GM10847 (cell line): Measurements from ENCODE around the gene ZNF518A.

Experiments used
- POLR2A ChIP-seq: IDR thresholded peaks from 2 replicates; pipeline ENCODE4 v1.6.1; 2011; ENCODE audit not compliant: insufficient read length; ENCODE audit errors: extremely low read depth

ZNF518A gene

DNA sequence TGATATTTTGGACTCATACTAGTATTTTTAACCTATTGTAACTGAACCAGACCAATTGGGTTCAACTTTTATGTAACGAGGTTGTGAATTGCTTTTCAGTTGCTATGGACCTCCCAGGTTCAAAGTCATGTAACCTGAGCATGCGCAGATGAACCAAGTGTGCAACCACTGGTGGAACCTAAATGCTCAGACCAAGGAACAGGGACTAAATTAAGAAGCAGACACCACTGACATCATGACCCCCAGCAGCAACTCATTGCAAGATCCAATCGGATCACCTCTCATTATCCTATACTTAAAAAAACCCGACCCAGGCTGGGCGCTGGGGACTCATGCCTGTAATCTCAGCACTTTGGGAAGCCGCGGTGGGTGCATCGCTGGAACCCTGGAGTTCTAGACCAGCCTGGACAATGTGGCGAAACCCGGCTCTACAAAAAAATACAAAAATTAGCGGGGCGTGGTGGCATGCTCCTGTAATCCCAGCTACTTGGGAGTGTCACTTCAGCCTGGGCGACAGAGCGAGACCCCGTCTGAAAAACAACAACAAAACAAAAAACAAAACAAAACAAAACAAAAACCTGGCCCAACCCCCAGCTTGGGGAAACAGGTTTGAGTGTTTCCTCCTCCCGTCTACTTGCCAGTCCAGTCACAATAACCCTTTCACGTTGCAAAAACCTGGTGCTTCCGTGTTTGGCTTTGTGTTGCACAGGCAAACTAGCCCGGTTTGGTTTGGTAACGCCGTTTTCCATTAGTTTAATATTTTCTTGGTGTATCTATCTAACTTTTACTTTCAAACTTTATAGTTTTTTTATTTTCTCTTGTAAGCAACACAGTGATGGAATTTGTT lies 11.3 kb upstream of the ZNF518A start:
- TF ChIP-seq POLR2A, result no peak

GRCh38 chr10:96122824-96123223 lies 7.3 kb upstream of the ZNF518A start:
- TF ChIP-seq POLR2A, result no peak

- no peak for TF ChIP-seq POLR2A
Measured at GRCh38 chr10:96124230-96125141, 5.6 kb upstream of the ZNF518A start.

- no peak for TF ChIP-seq POLR2A
Measured at GRCh38 chr10:96125142-96125515, 5.0 kb upstream of the ZNF518A start.

- peak; percentile 46 for TF ChIP-seq POLR2A
Measured at GRCh38 chr10:96130326-96130995, 364 bp downstream of the ZNF518A start.

- TF ChIP-seq POLR2A, result no peak
Measured at GRCh38 chr10:96131621-96132020, 1.5 kb downstream of the ZNF518A start.

DNA sequence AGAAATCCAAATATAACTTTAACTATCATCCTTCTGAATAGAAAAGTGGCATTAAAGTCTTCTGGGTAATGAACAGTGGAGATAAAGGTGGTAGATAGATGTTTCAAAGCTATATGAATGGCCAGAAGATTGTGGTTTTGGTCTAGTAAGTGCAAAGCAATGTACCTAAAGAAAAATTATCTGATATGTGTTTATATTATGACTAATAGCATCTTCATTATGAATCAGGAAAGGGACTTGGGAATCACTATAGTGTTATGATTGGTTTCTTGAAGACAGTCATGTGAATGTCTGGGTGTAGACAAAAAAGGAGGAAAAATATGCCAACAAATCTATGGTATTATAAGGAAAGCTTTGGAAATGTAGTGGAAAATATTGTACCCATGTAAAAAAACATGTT lies 3.0 kb downstream of the ZNF518A start:
- no peak for TF ChIP-seq POLR2A

- TF ChIP-seq POLR2A, result no peak
Measured at GRCh38 chr10:96136810-96137209, 6.7 kb downstream of the ZNF518A start.

DNA sequence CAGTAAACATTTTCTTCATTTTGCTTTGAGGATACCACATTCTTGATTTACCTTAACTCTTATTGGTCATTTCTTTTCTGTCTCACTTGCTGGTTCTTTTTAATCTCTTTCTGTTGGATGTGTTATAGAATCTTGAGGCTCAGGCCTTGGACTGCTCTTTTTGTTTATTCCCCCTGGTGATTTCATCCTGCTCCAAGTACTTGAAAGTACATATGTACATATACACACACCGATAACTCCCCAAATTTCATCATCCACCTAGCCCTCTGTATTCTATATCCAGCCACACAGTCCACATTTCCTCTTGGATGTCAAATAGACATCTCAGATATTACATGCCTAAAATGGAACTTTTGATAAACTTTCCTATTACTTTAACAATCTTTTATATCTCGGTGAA lies 7.5 kb downstream of the ZNF518A start:
- no peak for TF ChIP-seq POLR2A

GRCh38 chr10:96138102-96138501 lies 8.0 kb downstream of the ZNF518A start:
- no peak for TF ChIP-seq POLR2A

- TF ChIP-seq POLR2A, result no peak
Measured at GRCh38 chr10:96152437-96152836, 22.3 kb downstream of the ZNF518A start.

- no peak for TF ChIP-seq POLR2A
Measured at GRCh38 chr10:96153070-96153469, 23.0 kb downstream of the ZNF518A start.

DNA sequence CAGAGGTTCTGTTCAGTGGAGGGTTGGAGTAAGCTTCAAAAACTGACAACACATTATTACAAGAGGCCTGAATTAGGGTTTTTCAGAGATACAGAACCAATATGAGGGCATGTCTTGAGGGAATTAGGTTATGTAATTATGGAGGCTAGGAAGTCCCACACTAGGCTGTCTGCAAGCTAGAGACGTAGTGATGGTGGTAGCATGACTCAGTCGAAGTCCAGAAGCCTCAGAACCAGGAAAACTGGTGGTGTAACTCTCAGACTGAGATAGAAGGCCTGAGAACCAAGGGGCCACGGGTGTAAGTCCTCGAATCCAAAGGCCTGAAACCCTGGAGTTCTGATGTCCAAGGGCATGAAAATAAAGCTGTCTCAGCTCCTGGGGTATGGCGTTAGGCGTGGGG lies 35.6 kb downstream of the ZNF518A start:
- TF ChIP-seq POLR2A, result no peak

GRCh38 chr10:96168546-96168945 lies 38.4 kb downstream of the ZNF518A start:
- no peak for TF ChIP-seq POLR2A

DNA sequence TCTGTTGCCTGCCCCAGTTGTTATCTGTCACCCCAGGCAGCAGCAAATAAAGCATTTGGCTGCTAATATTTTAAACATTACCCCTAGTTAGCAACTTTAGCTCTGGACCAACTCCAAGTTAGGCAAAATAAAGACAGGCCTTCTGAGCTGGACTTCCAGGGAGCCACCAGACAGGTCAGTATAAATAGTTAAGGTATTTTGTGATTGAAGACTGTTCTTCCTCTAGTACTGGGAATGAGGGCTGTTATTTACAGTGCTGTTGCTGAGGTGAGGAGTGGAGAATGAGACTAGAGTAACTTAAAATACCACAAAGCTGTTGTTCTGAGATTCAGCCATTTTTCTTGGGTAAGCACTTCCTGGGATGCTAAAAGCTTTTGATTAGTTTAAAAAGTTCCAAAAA lies 40.1 kb downstream of the ZNF518A start:
- TF ChIP-seq POLR2A, result no peak

GRCh38 chr10:96172666-96173065 lies 42.6 kb downstream of the ZNF518A start:
- no peak for TF ChIP-seq POLR2A

- no peak for TF ChIP-seq POLR2A
Measured at GRCh38 chr10:96176985-96177384, 46.9 kb downstream of the ZNF518A start.
